Upper lobe of left lung (tissue), 6 donors: ENCODE data around the gene IGFL2. TPM values are rescaled to one million over a fixed set of nuclear protein-coding genes. Genes with fewer than 3 reads are reported as not detected.

ENCODE experiments used
- ATAC-seq, 2 donors: fragments of 200-7000 bp; cut with Tn5 transposase; one replicate each; pipeline ENCODE4 v1.9.1; 2022; ENCODE audit warnings: mild to moderate bottlenecking in 2 of 2, moderate library complexity in 2 of 2; ENCODE audit not compliant: low FRiP score in 2 of 2
- DNase-seq, 2 donors: peaks; one replicate each; pipeline ENCODE4 v3.0.0-alpha.2; 2019 to 2020
- H3K27ac ChIP-seq, 4 donors: fragments of 200-600 bp; sonication (generic); one replicate each; pipeline ENCODE4 v1.5.1; 2016 to 2019
- H3K27me3 ChIP-seq, 4 donors: fragments of 200-600 bp; sonication (generic); one replicate each; pipeline ENCODE4 v1.5.1; 2017 to 2019
- H3K36me3 ChIP-seq, 4 donors: fragments of 200-600 bp; sonication (generic); one replicate each; pipeline ENCODE4 v1.5.1; 2016 to 2019
- H3K4me1 ChIP-seq, 4 donors: fragments of 200-600 bp; sonication (generic); one replicate each; pipeline ENCODE4 v1.5.1; 2018 to 2019
- H3K4me3 ChIP-seq, 4 donors: fragments of 200-600 bp; sonication (generic); one replicate each; pipeline ENCODE4 v1.5.1; 2017 to 2019; ENCODE audit warnings: mild to moderate bottlenecking in 2 of 4, moderate library complexity in 1 of 4
- H3K9me3 ChIP-seq, 4 donors: fragments of 200-600 bp; sonication (generic); one replicate each; pipeline ENCODE4 v1.5.1; 2018 to 2019
- CTCF ChIP-seq, 6 experiments: fragments of 450-650 bp in 4 of 6; fragments of 200-600 bp in 2 of 6; sonication (generic) in 2 of 6; IDR thresholded peaks; one replicate each; pipeline ENCODE4 v1.5.1; 2016 to 2019; ENCODE audit warnings: antibody characterized with exemption in 6 of 6
- EP300 ChIP-seq, 4 donors: sonication (generic); formaldehyde crosslinking; IDR thresholded peaks; one replicate each; pipeline ENCODE4 v1.5.1; 2017; ENCODE audit warnings: antibody characterized with exemption in 4 of 4, control low read depth in 2 of 4
- POLR2A ChIP-seq, 4 donors: fragments of 450-650 bp; IDR thresholded peaks; one replicate each; pipeline ENCODE4 v1.5.1; 2016 to 2017; ENCODE audit warnings: antibody characterized with exemption in 4 of 4, mild to moderate bottlenecking in 2 of 4
- POLR2AphosphoS5 ChIP-seq, 2 donors: sonication (generic); formaldehyde crosslinking; IDR thresholded peaks; one replicate each; pipeline ENCODE4 v1.5.1; 2017; ENCODE audit warnings: antibody characterized with exemption in 2 of 2
- WGBS, 2 donors: methylation state at CpG; one replicate each; pipeline ENCODE4 v1.1.5; 2017 to 2018; 5-methylcytosine and 5-hydroxymethylcytosine counted together
- total RNA-seq, 6 donors: library from RNA; depleted of rRNA in 4 of 6; stranded (reverse); fragments of >200 nt in 4 of 6; gene quantifications; one replicate each; pipeline versions ENCODE4 v1.1.0 to v1.2.1, GENCODE V29; 2016 to 2021
- donor health status: DM: no; HTN: no; CAD: no; lungs with moderate emphysema.
- donor health status: DM: no; HTN: yes; CAD: no; lungs with severe emphysema.

The IGFL2 gene
- total RNA-seq, 6 donors from 2014 or later: 0.51 TPM; not detected in 5

- ATAC-seq (no peak), DNase-seq (no peak)
- no peak for TF ChIP-seq POLR2A (IDR thresholded peaks at IDR 0.05)
- no peak for TF ChIP-seq POLR2AphosphoS5 (IDR thresholded peaks at IDR 0.05)
- no peak for TF ChIP-seq EP300 (IDR thresholded peaks at IDR 0.05)
- H3K27me3 ChIP-seq: no peaks in the 10 kb centered on the region
- no peak overlapping the region for H3K27ac ChIP-seq
- H3K9me3 ChIP-seq: no peaks in the 10 kb centered on the region
- no peaks in the 10 kb centered on the region for H3K4me1 ChIP-seq
- no peaks in the 10 kb centered on the region for H3K36me3 ChIP-seq
- H3K4me3 ChIP-seq: no peak overlapping the region
- 69 to 80% methylated on average over 2 of the region's 2 CpGs for WGBS, 2 donors
Observed at GRCh38 chr19:46126086-46126580, 21.9 kb upstream of the IGFL2 start.

DNA sequence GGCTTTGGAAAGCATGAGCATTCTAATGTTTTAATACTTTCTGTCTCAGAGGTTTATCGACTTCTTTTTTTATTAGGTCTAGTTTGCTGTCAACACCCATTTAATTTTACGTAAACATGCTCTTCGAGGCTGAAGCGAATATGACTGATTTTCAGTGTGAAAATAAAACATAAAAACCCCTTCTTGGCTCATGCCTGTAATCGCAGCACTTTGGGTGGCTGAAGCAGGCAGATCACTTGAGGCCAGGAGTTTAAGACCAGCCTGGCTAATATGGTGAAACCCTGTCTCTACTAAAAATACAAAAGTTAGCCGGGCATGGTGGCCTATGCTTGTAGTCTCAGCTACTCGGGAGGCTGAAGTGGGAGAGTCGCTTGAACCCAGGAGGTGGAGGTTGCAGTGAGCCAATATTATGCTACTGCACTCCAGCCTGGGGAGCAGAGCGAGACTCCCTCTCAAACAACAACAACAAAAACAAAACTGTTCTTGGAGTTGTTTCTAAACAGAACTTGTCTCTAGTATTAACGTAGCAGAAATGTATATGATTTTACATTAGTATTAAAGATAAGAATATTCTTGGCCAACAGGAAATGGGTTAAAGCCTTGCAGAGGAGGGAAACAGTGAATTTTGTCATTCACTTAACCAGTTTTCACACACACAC is 16.4 kb upstream of the IGFL2 start:
- no peaks in the 10 kb centered on the region for H3K36me3 ChIP-seq
- DNase-seq: no peak
- no peaks in the 10 kb centered on the region for H3K9me3 ChIP-seq
- TF ChIP-seq CTCF (IDR thresholded peaks at IDR 0.05) (no peak), POLR2A (IDR thresholded peaks at IDR 0.05) (no peak)
- H3K4me1 ChIP-seq: peaks cover 6 to 13% (median 9%) of the 10 kb centered on the region in 4 donors
- no peak overlapping the region for H3K27ac ChIP-seq
- H3K4me3 ChIP-seq: no peak overlapping the region
- no peaks in the 10 kb centered on the region for H3K27me3 ChIP-seq
- ATAC-seq: no peak
- WGBS, 2 donors: 78 to 88% methylated on average over 10 of the region's 10 CpGs

- peak overlapping the region in 2 of 4 donors; percentile 35 to 41 for H3K27ac ChIP-seq
- H3K9me3 ChIP-seq: no peaks in the 10 kb centered on the region
- no peak for TF ChIP-seq POLR2AphosphoS5 (IDR thresholded peaks at IDR 0.05)
- TF ChIP-seq CTCF (IDR thresholded peaks at IDR 0.05): no peak
- no peak for TF ChIP-seq POLR2A (IDR thresholded peaks at IDR 0.05)
- no peak for TF ChIP-seq EP300 (IDR thresholded peaks at IDR 0.05)
- H3K4me1 ChIP-seq: peaks cover 6 to 13% (median 9%) of the 10 kb centered on the region in 4 donors
- ATAC-seq (no peak), DNase-seq (no peak)
- no peak overlapping the region for H3K4me3 ChIP-seq
- H3K36me3 ChIP-seq: no peaks in the 10 kb centered on the region
- H3K27me3 ChIP-seq: no peaks in the 10 kb centered on the region
- WGBS, 2 donors: 65 to 77% methylated on average over 4 of the region's 4 CpGs
Observed at GRCh38 chr19:46132508-46133100, 15.4 kb upstream of the IGFL2 start.

DNA sequence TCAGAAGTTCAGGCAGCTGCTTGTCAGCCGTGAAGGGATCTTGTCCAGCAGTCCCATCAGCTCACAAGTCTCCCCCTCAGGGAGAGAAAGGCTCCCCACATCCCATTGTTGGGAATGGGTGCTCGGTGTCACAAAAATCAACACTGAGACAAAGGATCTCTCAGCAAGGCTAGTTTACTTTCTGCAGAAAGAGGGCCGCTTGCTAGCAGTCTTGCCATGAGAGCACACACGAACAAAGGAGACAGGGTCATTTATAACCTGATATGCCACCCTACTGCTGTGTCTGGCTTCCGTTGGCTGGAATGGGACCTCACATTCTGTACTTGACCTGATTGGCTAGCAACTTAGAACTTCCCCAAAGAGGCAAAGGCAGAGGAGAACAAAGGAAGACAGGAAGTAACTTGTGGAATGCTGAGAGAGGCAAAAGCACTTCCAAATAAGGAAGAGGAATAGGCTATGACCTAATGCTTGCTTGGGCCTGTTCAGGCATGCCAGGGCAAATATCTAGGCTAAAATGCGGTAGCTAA is 14.9 kb upstream of the IGFL2 start:
- no peaks in the 10 kb centered on the region for H3K27me3 ChIP-seq
- H3K27ac ChIP-seq: peak overlapping the region in 3 of 4 donors; percentile 1 to 41 (median 35)
- ATAC-seq (peak in 1 of 2 donors; percentile 28), DNase-seq (peak in 1 of 2 donors; percentile 23)
- no peaks in the 10 kb centered on the region for H3K9me3 ChIP-seq
- TF ChIP-seq CTCF (IDR thresholded peaks at IDR 0.05) (no peak), EP300 (IDR thresholded peaks at IDR 0.05) (peak in 1 of 4 donors; percentile 5)
- peaks cover 6 to 13% (median 9%) of the 10 kb centered on the region in 4 donors for H3K4me1 ChIP-seq
- WGBS, 2 donors: 47 to 51% methylated on average over 6 of the region's 6 CpGs
- H3K4me3 ChIP-seq: no peak overlapping the region
- no peaks in the 10 kb centered on the region for H3K36me3 ChIP-seq

GRCh38 chr19:46133777-46134241 is 14.2 kb upstream of the IGFL2 start:
- Histone ChIP-seq H3K27me3 (no peaks in the 10 kb centered on the region), H3K9me3 (no peaks in the 10 kb centered on the region), H3K27ac (peak overlapping the region in 3 of 4 donors; percentile 1 to 45 (median 23)), H3K36me3 (no peaks in the 10 kb centered on the region), H3K4me3 (no peak overlapping the region), H3K4me1 (peaks cover 6 to 13% (median 9%) of the 10 kb centered on the region in 4 donors)
- WGBS, 2 donors: 87 to 95% methylated on average over 1 of the region's 1 CpG
- DNase-seq (no peak), ATAC-seq (no peak)
- no peak for TF ChIP-seq POLR2A (IDR thresholded peaks at IDR 0.05)
- no peak for TF ChIP-seq EP300 (IDR thresholded peaks at IDR 0.05)
- no peak for TF ChIP-seq CTCF (IDR thresholded peaks at IDR 0.05)
- no peak for TF ChIP-seq POLR2AphosphoS5 (IDR thresholded peaks at IDR 0.05)
